ENCODE data around the gene NCKAP5.

- no peak for TF ChIP-seq CTCF (IDR thresholded peaks at IDR 0.05)
- no peak for TF ChIP-seq POLR2A (IDR thresholded peaks at IDR 0.05)
- no peak for TF ChIP-seq EP300 (IDR thresholded peaks at IDR 0.05)
Measured at GRCh38 chr2:132850688-132851087, 717.6 kb downstream of the NCKAP5 start.

All from ovary (tissue), 3 donors.